ENCODE data around the gene UQCRQ. TPM values are rescaled to one million over a fixed set of nuclear protein-coding genes. Genes with fewer than 3 reads are reported as not detected.

The UQCRQ gene
- polyA plus RNA-seq (ENCODE audit: insufficient read depth in 1 of 5, insufficient read length in 5 of 5, low replicate concordance in 1 of 5): 100 to 1,000 TPM; 142 to 224 (median 150) TPM
- long read RNA-seq, donor 1, transcript UQCRQ-201 (2 exons, 586 nt): minor isoform, 108 of 448 reads
- long read RNA-seq, donor 1, transcript UQCRQ-203 (3 exons, 839 nt): major isoform, 302 of 448 reads
- long read RNA-seq, donor 1, transcript UQCRQ-206 (2 exons, 874 nt): minor isoform, 19 of 448 reads
- long read RNA-seq, donor 1, transcript UQCRQ-202 (3 exons, 429 nt): minor isoform, 17 of 448 reads
- long read RNA-seq, donor 1, partial matches to known transcripts: 0 of 448 reads
- long read RNA-seq, donor 1, other reads (novel, unspliced or antisense): 0 of 448 reads
- long read RNA-seq, donor 2, transcript UQCRQ-206 (2 exons, 874 nt): minor isoform, 7 of 180 reads
- long read RNA-seq, donor 2, transcript UQCRQ-201 (2 exons, 586 nt): minor isoform, 28 of 180 reads
- long read RNA-seq, donor 2, transcript UQCRQ-203 (3 exons, 839 nt): major isoform, 127 of 180 reads
- long read RNA-seq, donor 2, transcript UQCRQ-202 (3 exons, 429 nt): minor isoform, 16 of 180 reads
- long read RNA-seq, donor 2, partial matches to known transcripts: 0 of 180 reads
- long read RNA-seq, donor 2, other reads (novel, unspliced or antisense): 0 of 180 reads
- long read RNA-seq, donor 3, transcript UQCRQ-206 (2 exons, 874 nt): minor isoform, 12 of 279 reads
- long read RNA-seq, donor 3, transcript UQCRQ-201 (2 exons, 586 nt): minor isoform, 63 of 279 reads
- long read RNA-seq, donor 3, transcript UQCRQ-203 (3 exons, 839 nt): major isoform, 183 of 279 reads
- long read RNA-seq, donor 3, transcript UQCRQ-202 (3 exons, 429 nt): minor isoform, 20 of 279 reads
- long read RNA-seq, donor 3, partial matches to known transcripts: 0 of 279 reads
- long read RNA-seq, donor 3, other reads (novel, unspliced or antisense): 0 of 279 reads
- long read RNA-seq, donor 4, transcript UQCRQ-203 (3 exons, 839 nt): major isoform, 113 of 173 reads
- long read RNA-seq, donor 4, transcript UQCRQ-201 (2 exons, 586 nt): minor isoform, 41 of 173 reads
- long read RNA-seq, donor 4, transcript UQCRQ-206 (2 exons, 874 nt): minor isoform, 8 of 173 reads
- long read RNA-seq, donor 4, transcript UQCRQ-202 (3 exons, 429 nt): minor isoform, 10 of 173 reads
- long read RNA-seq, donor 4, partial matches to known transcripts: 0 of 173 reads
- long read RNA-seq, donor 4, other reads (novel, unspliced or antisense): 0 of 173 reads
- long read RNA-seq, donor 5, transcript UQCRQ-202 (3 exons, 429 nt): minor isoform, 17 of 440 reads
- long read RNA-seq, donor 5, transcript UQCRQ-203 (3 exons, 839 nt): major isoform, 327 of 440 reads
- long read RNA-seq, donor 5, transcript UQCRQ-206 (2 exons, 874 nt): minor isoform, 21 of 440 reads
- long read RNA-seq, donor 5, transcript UQCRQ-201 (2 exons, 586 nt): minor isoform, 61 of 440 reads
- long read RNA-seq, donor 5, partial matches to known transcripts: 0 of 440 reads
- long read RNA-seq, donor 5, other reads (novel, unspliced or antisense): 5 of 440 reads
- long read RNA-seq, donor 6, transcript UQCRQ-203 (3 exons, 839 nt): major isoform, 274 of 353 reads
- long read RNA-seq, donor 6, transcript UQCRQ-206 (2 exons, 874 nt): minor isoform, 8 of 353 reads
- long read RNA-seq, donor 6, transcript UQCRQ-201 (2 exons, 586 nt): minor isoform, 50 of 353 reads
- long read RNA-seq, donor 6, transcript UQCRQ-202 (3 exons, 429 nt): minor isoform, 19 of 353 reads
- long read RNA-seq, donor 6, partial matches to known transcripts: 0 of 353 reads
- long read RNA-seq, donor 6, other reads (novel, unspliced or antisense): 0 of 353 reads
- long read RNA-seq, donor 7, transcript UQCRQ-201 (2 exons, 586 nt): minor isoform, 25 of 234 reads
- long read RNA-seq, donor 7, transcript UQCRQ-203 (3 exons, 839 nt): major isoform, 179 of 234 reads
- long read RNA-seq, donor 7, transcript UQCRQ-206 (2 exons, 874 nt): minor isoform, 14 of 234 reads
- long read RNA-seq, donor 7, transcript UQCRQ-202 (3 exons, 429 nt): minor isoform, 15 of 234 reads
- long read RNA-seq, donor 7, partial matches to known transcripts: 0 of 234 reads
- long read RNA-seq, donor 7, other reads (novel, unspliced or antisense): 0 of 234 reads
- long read RNA-seq, donor 8, transcript UQCRQ-202 (3 exons, 429 nt): minor isoform, 9 of 141 reads
- long read RNA-seq, donor 8, transcript UQCRQ-201 (2 exons, 586 nt): minor isoform, 30 of 141 reads
- long read RNA-seq, donor 8, transcript UQCRQ-203 (3 exons, 839 nt): major isoform, 97 of 141 reads
- long read RNA-seq, donor 8, partial matches to known transcripts: 0 of 141 reads
- long read RNA-seq, donor 8, other reads (novel, unspliced or antisense): 0 of 141 reads

- peak; percentile 97 to 99 for DNase-seq
Measured at GRCh38 chr5:132866342-132867045, at the start of gene UQCRQ, which contains the start of gene GDF9. TSS of gene UQCRQ (plus strand) at chr5:132866642. CDS start at chr5:132866882, 240 bp downstream. TSS of gene GDF9 (minus strand) at chr5:132866469. CDS start at chr5:132864533, 1,936 bp downstream.

- DNase-seq: no peak
Measured at GRCh38 chr5:132817011-132817410, 49.4 kb upstream of the UQCRQ start.

GRCh38 chr5:132819468-132819867 is 47.0 kb upstream of the UQCRQ start:
- DNase-seq: no peak

DNA sequence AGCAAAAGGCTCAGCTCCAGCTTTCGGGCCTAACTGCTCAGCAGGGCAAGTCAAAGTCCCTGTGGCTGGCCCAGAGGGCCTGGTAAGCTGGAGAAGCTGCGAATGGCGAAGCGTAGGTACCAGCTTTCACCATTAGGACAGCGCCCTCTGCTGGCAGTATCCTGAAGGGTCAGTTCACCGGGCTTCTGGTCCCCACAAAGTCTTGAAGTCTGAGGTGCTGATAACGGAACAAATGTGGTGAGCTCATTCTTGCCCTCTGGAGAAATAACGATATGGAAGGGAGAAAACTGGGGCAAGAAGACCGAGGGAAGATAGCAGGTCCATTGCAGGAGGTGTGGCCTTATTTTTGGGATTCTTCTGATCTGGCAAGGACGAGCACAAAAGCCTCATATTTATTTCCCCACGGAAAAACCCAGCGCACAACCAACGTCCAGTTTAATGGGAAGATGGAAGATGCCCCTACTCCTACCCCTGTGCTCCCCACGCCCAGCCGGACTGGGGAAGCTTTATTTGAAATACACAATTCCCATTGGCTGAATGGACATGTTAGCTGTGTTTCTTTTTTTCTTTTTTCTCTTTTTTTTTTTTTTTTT is 46.2 kb upstream of the UQCRQ start:
- DNase-seq: peak; percentile 69 to 80

DNA sequence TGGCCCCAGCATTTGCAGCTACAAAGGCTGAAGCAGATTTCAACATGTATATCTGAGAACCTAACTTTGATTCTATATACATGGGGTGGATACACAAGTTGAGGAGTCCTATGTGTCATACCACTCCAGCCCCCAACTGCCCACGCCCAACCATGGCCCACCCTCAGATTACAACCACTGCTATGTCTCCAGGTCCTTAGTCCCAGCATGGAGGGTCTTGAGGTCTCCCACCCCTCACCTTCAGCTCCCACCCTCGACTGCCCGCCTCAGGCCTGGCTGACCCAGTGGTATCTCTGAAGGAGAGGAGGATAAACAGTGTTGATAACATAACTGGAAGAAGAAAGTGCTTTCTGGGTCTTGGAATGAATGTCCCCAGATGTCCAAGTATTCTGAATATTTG is 45.1 kb upstream of the UQCRQ start:
- no peak for DNase-seq

DNA sequence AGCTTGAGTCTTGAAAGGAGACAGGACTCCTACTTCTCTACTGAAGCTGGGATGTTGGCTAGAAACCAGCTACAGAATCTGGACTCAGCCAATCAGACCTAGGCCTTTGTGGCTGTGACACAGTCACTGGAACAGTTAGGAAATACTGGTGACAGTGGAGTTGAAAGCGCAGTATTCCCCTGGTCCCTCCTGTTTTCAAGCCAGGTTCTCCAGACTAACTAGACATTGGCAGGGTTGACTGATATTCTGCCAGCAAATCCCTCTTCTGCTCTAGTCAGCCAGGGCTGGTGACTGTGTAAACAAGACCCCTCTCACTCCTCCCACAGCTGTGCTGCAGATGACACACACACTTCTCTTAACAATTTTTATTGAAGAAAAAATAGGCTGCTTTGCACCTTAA is 44.7 kb upstream of the UQCRQ start:
- no peak for DNase-seq

DNA sequence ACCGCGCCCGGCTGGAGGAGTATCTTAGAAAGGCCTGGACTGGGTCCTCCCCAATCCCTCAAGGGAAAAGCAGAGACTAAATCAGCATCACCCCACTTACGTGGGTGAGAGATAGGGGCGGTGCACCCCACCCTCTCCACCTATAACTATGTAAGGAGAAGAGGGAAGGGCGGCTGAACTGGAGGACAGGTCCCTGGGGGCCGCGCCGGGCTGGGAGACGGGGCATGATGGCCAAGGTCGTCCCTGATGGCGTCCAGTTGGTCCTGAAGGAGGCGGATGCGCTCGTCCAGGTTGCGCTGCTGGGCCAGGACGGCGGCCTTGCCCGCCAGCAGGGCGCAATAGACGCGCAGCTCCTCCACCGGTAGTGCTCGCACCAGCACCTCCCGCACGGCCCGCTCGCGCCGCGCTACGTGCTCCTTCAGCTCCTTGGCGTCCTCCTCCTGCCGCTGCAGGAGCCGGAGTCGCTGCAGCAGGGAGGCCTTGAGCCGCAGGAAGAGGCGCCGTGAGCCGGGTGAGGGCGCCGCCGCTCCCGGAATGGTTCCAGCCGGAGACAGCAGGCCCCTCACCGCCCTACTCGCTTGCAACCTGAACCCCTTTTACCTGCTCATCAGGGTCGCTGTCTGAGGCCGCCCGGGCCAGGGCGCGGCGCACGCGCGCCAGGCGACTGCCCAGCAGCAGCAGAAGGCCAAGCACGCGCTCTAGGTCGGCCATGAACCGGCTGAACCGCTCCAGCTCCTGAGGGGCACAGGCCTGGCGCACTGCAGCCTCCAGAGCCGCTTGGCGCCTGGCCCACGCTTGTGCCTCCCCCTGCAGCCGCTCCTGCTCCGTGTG is 43.6 kb upstream of the UQCRQ start:
- DNase-seq: peak in 1 of 2 donors; percentile 53

DNA sequence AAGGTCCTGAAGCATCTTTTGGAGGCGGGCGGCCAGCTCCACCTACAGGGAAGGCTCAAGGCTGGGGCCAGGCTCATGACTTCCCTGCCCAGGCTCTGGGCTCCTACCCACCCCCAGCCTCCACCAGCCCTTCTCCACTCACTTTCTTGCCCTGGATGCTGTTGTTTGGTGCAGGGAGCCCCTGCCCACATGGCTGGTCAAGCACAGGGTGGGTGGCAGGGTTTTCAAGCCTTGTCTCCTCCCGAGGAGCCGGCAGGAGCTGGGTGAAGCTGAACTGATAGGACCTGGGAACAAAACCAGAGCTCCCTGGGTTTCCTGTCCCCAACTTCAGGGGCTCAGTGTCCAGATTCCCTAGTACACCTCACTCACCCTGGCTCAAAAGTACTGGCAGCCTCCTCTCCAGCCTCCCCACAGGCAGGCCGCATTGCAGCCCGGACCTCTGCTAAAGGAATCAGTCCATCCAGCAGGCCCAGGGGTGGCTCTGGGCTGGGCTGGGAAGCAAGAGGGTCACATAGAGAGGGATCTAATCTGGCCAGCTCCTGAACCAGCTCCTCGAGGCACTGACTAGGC is 42.9 kb upstream of the UQCRQ start:
- DNase-seq: no peak

DNA sequence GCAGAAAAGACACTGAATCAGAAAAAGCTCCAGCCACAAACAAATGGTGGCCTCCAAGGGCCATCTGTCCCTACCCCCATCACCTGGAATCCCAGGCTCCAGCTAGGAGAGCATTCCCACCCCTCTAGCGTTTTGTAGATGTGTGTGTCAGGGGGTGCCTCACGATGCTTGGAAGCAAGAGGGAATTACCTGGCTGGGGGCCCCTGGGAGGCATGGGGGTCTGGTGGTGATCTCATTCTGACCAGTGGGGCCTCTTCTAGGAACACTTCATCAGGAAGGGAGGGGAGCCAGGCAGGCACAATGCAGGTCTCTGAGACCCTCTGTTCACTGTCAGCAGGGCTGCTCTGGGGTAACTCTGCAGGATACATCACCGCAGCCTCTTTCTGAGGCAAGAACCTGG is 42.0 kb upstream of the UQCRQ start:
- no peak for DNase-seq

GRCh38 chr5:132825033-132825833 is 41.2 kb upstream of the UQCRQ start:
- no peak for DNase-seq

DNA sequence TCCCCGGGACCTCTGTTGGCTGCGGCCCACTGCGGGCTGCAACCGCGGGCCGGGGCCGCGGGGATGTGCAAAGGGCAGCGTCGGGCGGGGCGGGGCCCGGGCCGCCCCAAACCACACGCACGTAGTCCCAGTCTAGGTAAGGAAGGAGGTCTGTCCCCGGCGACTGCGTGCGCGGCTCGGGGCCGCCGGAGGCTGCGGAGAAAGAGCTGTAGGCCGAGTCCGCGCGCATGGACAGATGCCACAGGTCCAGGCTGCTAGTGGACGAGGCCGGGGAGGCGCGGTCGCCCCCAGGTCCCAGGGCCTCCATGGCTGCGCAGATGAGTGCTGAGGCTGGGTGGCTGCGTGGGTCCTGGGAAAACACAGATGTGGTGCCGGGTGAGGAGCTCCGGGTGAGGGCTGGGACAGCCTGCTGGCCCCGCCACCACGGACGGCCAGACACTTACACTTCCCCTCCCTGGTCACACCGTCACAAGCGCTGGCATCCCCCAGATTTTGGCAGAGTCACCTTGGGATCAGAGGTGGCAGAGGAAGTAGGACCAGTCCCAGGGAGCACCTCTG is 40.5 kb upstream of the UQCRQ start:
- DNase-seq: no peak

- no peak for DNase-seq
Measured at GRCh38 chr5:132826424-132827082, 39.9 kb upstream of the UQCRQ start.

GRCh38 chr5:132827943-132828673 is 38.3 kb upstream of the UQCRQ start:
- DNase-seq: no peak

DNA sequence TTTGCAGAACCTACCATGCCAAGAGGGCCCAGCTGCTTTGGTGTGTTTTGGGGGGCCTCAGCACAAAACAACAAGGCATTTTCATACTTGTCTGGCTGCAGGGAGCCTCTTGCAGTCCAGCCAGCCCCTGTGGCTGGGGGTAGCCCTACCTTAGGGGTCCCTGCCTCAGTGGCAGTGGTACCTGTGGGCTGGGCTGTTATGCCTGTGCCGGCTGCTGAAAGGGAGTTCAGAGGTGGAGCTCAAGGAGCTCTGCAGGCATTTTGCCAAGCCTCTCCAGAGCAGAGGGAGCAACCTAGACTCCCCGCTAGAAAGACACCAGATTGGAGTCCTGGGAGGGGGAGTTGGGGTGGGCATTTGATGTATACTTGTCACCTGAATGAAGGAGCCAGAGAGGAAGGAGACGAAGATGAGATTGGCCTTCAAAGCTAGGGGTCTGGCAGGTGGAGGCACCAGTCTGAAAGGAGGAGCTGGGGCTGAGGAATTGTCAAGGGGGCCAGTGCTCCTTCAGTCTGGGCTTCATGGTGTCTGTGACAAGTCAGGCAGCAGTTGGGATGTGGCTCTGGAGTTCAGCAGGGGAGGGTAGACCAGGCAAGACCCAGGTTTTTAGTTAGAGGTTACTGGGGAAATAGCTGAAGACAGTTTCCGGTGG is 37.5 kb upstream of the UQCRQ start:
- no peak for DNase-seq

Measured in right lung (tissue), 10 donors.